CD14-positive monocyte (primary cell): ENCODE measurements around the gene CFAP157. TPM values are rescaled to one million over a fixed set of nuclear protein-coding genes. Genes with fewer than 3 reads are reported as not detected.

Experiments
- DNase-seq, 3 donors: peaks; one replicate each; pipeline ENCODE4 v3.0.0-alpha.2; 2011 to 2022
- H2AFZ ChIP-seq: 2 replicates; pipeline ENCODE4 v1.6.0; 2012; ENCODE audit warnings: mild to moderate bottlenecking, low read depth, low read length, inconsistent platforms; ENCODE audit not compliant: insufficient read depth, poor library complexity, severe bottlenecking
- H3K27ac ChIP-seq, 2 donors: 1 replicate in 1 of 2; 2 replicates in 1 of 2; pipeline ENCODE4 v1.5.1; 2012 to 2013; ENCODE audit warnings: low read length in 2 of 2, control low read depth in 1 of 2, inconsistent platforms in 1 of 2, low read depth in 1 of 2, mild to moderate bottlenecking in 1 of 2
- H3K27me3 ChIP-seq, 2 donors: one replicate each; pipeline versions ENCODE4 v1.6.0 to v1.6.1; 2011 to 2013; ENCODE audit warnings: low read length in 2 of 2; ENCODE audit not compliant: control insufficient read depth in 2 of 2, insufficient read depth in 2 of 2
- H3K36me3 ChIP-seq, 2 donors: replicated peaks in 1 of 2; 1 replicate in 1 of 2; 2 replicates in 1 of 2; pipeline versions ENCODE4 v1.5.1 to v1.6.1; 2012 to 2013; ENCODE audit warnings: low read length in 2 of 2, control low read depth in 1 of 2, inconsistent platforms in 1 of 2, mild to moderate bottlenecking in 1 of 2; ENCODE audit not compliant: insufficient read depth in 2 of 2, control insufficient read depth in 1 of 2
- H3K4me1 ChIP-seq, 2 donors: 1 replicate in 1 of 2; 2 replicates in 1 of 2; pipeline versions ENCODE4 v1.5.1 to v1.6.1; 2012 to 2013; ENCODE audit warnings: low read length in 2 of 2, control low read depth in 1 of 2, inconsistent platforms in 1 of 2, mild to moderate bottlenecking in 1 of 2, moderate library complexity in 1 of 2; ENCODE audit not compliant: insufficient read depth in 2 of 2, control insufficient read depth in 1 of 2
- H3K4me2 ChIP-seq: replicated peaks from 2 replicates; pipeline ENCODE3; 2012; ENCODE audit warnings: low read length, moderate library complexity, mild to moderate bottlenecking; ENCODE audit not compliant: poor library complexity, severe bottlenecking; ENCODE audit errors: extremely low read depth
- H3K4me3 ChIP-seq, 3 experiments: fragments of 200-600 bp in 1 of 3; sonication (generic) in 1 of 3; replicated peaks in 1 of 3; 1 replicate in 2 of 3; 2 replicates in 1 of 3; pipeline ENCODE4 v1.5.1; 2011 to 2013; ENCODE audit warnings: low read length in 3 of 3, mild to moderate bottlenecking in 3 of 3, control low read depth in 2 of 3, low read depth in 2 of 3, inconsistent platforms in 1 of 3, moderate library complexity in 1 of 3
- H3K79me2 ChIP-seq: 2 replicates; pipeline ENCODE4 v1.6.0; 2012; ENCODE audit warnings: mild to moderate bottlenecking, control low read depth, inconsistent platforms, low read length, moderate library complexity; ENCODE audit not compliant: insufficient read depth
- H3K9ac ChIP-seq: 2 replicates; pipeline ENCODE4 v1.6.0; 2017; ENCODE audit warnings: low read length, mild to moderate bottlenecking; ENCODE audit not compliant: insufficient read depth, poor library complexity, severe bottlenecking
- H3K9me3 ChIP-seq, 2 donors: replicated peaks in 1 of 2; 1 replicate in 1 of 2; 2 replicates in 1 of 2; pipeline versions ENCODE4 v1.5.1 to v1.6.1; 2012 to 2013; ENCODE audit warnings: low read length in 2 of 2, control low read depth in 1 of 2; ENCODE audit not compliant: control insufficient read depth in 1 of 2, insufficient read depth in 1 of 2
- H4K20me1 ChIP-seq: 2 replicates; pipeline ENCODE4 v1.6.0; 2012; ENCODE audit warnings: mild to moderate bottlenecking, low read length, control low read depth, moderate library complexity; ENCODE audit not compliant: insufficient read depth
- H3K27ac Mint-ChIP-seq, 7 donors: one replicate each; pipeline ENCODE4 v1.8.0; 2020; ENCODE audit warnings: mild to moderate bottlenecking in 7 of 7, mixed read lengths in 7 of 7, moderate library complexity in 6 of 7, inconsistent platforms in 2 of 7
- H3K27me3 Mint-ChIP-seq, 3 donors: one replicate each; pipeline ENCODE4 v1.8.0; 2021 to 2022; ENCODE audit warnings: low read depth in 3 of 3, mild to moderate bottlenecking in 3 of 3, mixed read lengths in 3 of 3, moderate library complexity in 3 of 3, inconsistent platforms in 1 of 3
- H3K36me3 Mint-ChIP-seq, 2 donors: one replicate each; pipeline ENCODE4 v1.8.0; 2020; ENCODE audit warnings: mixed read lengths in 2 of 2, inconsistent platforms in 1 of 2, mild to moderate bottlenecking in 1 of 2
- H3K4me1 Mint-ChIP-seq: one replicate; pipeline ENCODE4 v1.8.0; 2020; ENCODE audit warnings: mild to moderate bottlenecking, mixed read lengths
- H3K4me3 Mint-ChIP-seq, 2 donors: one replicate each; pipeline ENCODE4 v1.8.0; 2020; ENCODE audit warnings: mild to moderate bottlenecking in 2 of 2, mixed read lengths in 2 of 2, moderate library complexity in 1 of 2
- H3K9me3 Mint-ChIP-seq, 7 donors: one replicate each; pipeline ENCODE4 v1.8.0; 2020 to 2022; ENCODE audit warnings: mixed read lengths in 7 of 7, mild to moderate bottlenecking in 6 of 7, moderate library complexity in 6 of 7, inconsistent platforms in 2 of 7
- CTCF ChIP-seq: fragments of 200-600 bp; IDR thresholded peaks from one replicate; pipeline ENCODE4 v1.8.0; 2022; ENCODE audit warnings: antibody characterized with exemption, mild to moderate bottlenecking
- WGBS: methylation state at CpG from one replicate; pipeline ENCODE4 v1.1.5; 2013; ENCODE audit warnings: missing lambda C conversion rate; ENCODE audit not compliant: insufficient coverage; 5-methylcytosine and 5-hydroxymethylcytosine counted together
- intact Hi-C, 2 donors: fragments of 100-400 bp; cut with micrococcal nuclease; formaldehyde crosslinking; loops; one replicate each; pipeline versions ENCODE4 v1.15.0 to v1.15.1; 2023
- polyA plus RNA-seq, 3 donors: library from polyadenylated mRNA; depleted of rRNA in 1 of 3; unstranded in 2 of 3; stranded (reverse) in 1 of 3; fragments of 300-500 nt in 2 of 3; fragments of >200 nt in 1 of 3; fragmentation: Illumina TruSeq in 2 of 3; gene quantifications; 1 replicate in 2 of 3; 2 replicates in 1 of 3; pipeline ENCODE4 v1.2.3, GENCODE V29; 2012 to 2021

Gene CFAP157
- polyA plus RNA-seq, 3 donors = 0.06 to 0.09 TPM; not detected in 1

GRCh38 chr9:127683723-127684122 lies 23.1 kb upstream of the CFAP157 start:
- H3K4me3 Mint-ChIP-seq = no peak overlapping the region
- no peak overlapping the region for H3K27ac Mint-ChIP-seq
- Histone ChIP-seq H3K4me1 (no peaks in the 10 kb centered on the region), H4K20me1 (no peaks in the 10 kb centered on the region), H3K27me3 (no peaks in the 10 kb centered on the region), H3K4me2 (no peak overlapping the region), H2AFZ (no peak overlapping the region), H3K4me3 (no peak overlapping the region), H3K9me3 (no peaks in the 10 kb centered on the region), H3K36me3 (no peaks in the 10 kb centered on the region), H3K27ac (no peak overlapping the region), H3K79me2 (no peaks in the 10 kb centered on the region), H3K9ac (no peak overlapping the region)
- no peaks in the 10 kb centered on the region for H3K4me1 Mint-ChIP-seq
- no peaks in the 10 kb centered on the region for H3K9me3 Mint-ChIP-seq
- H3K36me3 Mint-ChIP-seq = no peaks in the 10 kb centered on the region
- no peak for DNase-seq
- H3K27me3 Mint-ChIP-seq = peaks cover 0 to 7% (median 2%) of the 10 kb centered on the region in 3 donors
- 100% methylated on average over 2 of the region's 5 CpGs for WGBS
- TF ChIP-seq CTCF = no peak
- intact Hi-C loops = no loop called here

GRCh38 chr9:127684576-127684975 lies 22.2 kb upstream of the CFAP157 start:
- Histone ChIP-seq H3K4me2 (no peak overlapping the region), H3K9ac (no peak overlapping the region), H4K20me1 (no peaks in the 10 kb centered on the region), H3K27ac (no peak overlapping the region), H3K36me3 (no peaks in the 10 kb centered on the region), H3K27me3 (no peaks in the 10 kb centered on the region), H3K4me1 (no peaks in the 10 kb centered on the region), H2AFZ (no peak overlapping the region), H3K9me3 (no peaks in the 10 kb centered on the region), H3K4me3 (no peak overlapping the region), H3K79me2 (no peaks in the 10 kb centered on the region)
- Mint-ChIP-seq H3K4me1 (no peaks in the 10 kb centered on the region), H3K36me3 (no peaks in the 10 kb centered on the region), H3K9me3 (peaks cover 0 to 1% (median 0%) of the 10 kb centered on the region in 7 donors), H3K27ac (no peak overlapping the region), H3K27me3 (peaks cover 0 to 6% (median 2%) of the 10 kb centered on the region in 3 donors), H3K4me3 (no peak overlapping the region)
- no peak for DNase-seq
- TF ChIP-seq CTCF = no peak
- intact Hi-C loops = no loop called here
- 100% methylated on average over 3 of the region's 4 CpGs for WGBS
